ENCODE results near the gene SMARCC2. TPM values are rescaled to one million over a fixed set of nuclear protein-coding genes. Genes with fewer than 3 reads are reported as not detected.

Gene SMARCC2
- total RNA-seq, 2 donors from 2014 or later: 60.4 to 101 TPM

- no peaks in the 10 kb centered on the region for H3K36me3 ChIP-seq
- no peaks in the 10 kb centered on the region for H3K4me1 ChIP-seq (replicated peaks)
- TF ChIP-seq POLR2AphosphoS5 (IDR thresholded peaks at IDR 0.05): no peak
- TF ChIP-seq POLR2A (IDR thresholded peaks at IDR 0.05): no peak
- no peak for TF ChIP-seq CTCF (IDR thresholded peaks at IDR 0.05)
- 85% methylated on average over 7 of the region's 7 CpGs for WGBS
- H3K27ac ChIP-seq: no peak overlapping the region
- no peaks in the 10 kb centered on the region for H3K27me3 ChIP-seq (replicated peaks; ENCODE audit: insufficient read depth)
- H3K9me3 ChIP-seq: no peaks in the 10 kb centered on the region
- intact Hi-C loops (cut with DNase I): no loop called here
- no peak for DNase-seq (ENCODE audit: low spot score)
- no peak overlapping the region for H3K4me3 ChIP-seq
Observed at GRCh38 chr12:56229082-56229481, 39.8 kb upstream of the SMARCC2 start.

- H3K27me3 ChIP-seq (replicated peaks; ENCODE audit: insufficient read depth): no peaks in the 10 kb centered on the region
- peak overlapping the region in 1 of 2 donors; percentile 71 for H3K27ac ChIP-seq
- intact Hi-C loops (cut with DNase I): loop anchor here (2.0 kb wide), 2 partner anchors 32 to 106 kb away; partner anchors contain the start of gene ZC3H10
- no peaks in the 10 kb centered on the region for H3K36me3 ChIP-seq
- H3K4me1 ChIP-seq (replicated peaks): no peaks in the 10 kb centered on the region
- no peak for DNase-seq (ENCODE audit: low spot score)
- no peaks in the 10 kb centered on the region for H3K9me3 ChIP-seq
- H3K4me3 ChIP-seq: peak overlapping the region; percentile 46 to 47
- no peak for TF ChIP-seq POLR2A (IDR thresholded peaks at IDR 0.05)
- no peak for TF ChIP-seq POLR2AphosphoS5 (IDR thresholded peaks at IDR 0.05)
- TF ChIP-seq CTCF (IDR thresholded peaks at IDR 0.05): no peak
- WGBS: 60% methylated on average over 11 of the region's 11 CpGs
Observed at GRCh38 chr12:56224954-56225353, 35.7 kb upstream of the SMARCC2 start.

- H3K4me1 ChIP-seq (replicated peaks): no peaks in the 10 kb centered on the region
- H3K9me3 ChIP-seq: no peaks in the 10 kb centered on the region
- peak within 1 kb of the TSS; percentile 75 to 99 for H3K27ac ChIP-seq
- peak; percentile 42 for TF ChIP-seq POLR2A (IDR thresholded peaks at IDR 0.05)
- TF ChIP-seq POLR2AphosphoS5 (IDR thresholded peaks at IDR 0.05): peak; percentile 97
- TF ChIP-seq CTCF (IDR thresholded peaks at IDR 0.05): peak; percentile 82 to 99 (median 96)
- H3K27me3 ChIP-seq (replicated peaks; ENCODE audit: insufficient read depth): no peaks in the 10 kb centered on the region
- under 1% methylated on average over 41 of the region's 41 CpGs for WGBS
- peak; percentile 98 for DNase-seq (ENCODE audit: low spot score)
- H3K36me3 ChIP-seq: no peaks in the 10 kb centered on the region
- intact Hi-C loops (cut with DNase I): loop anchor here (2.0 kb wide), 2 partner anchors 31 to 105 kb away; partner anchors contain the start of gene ZC3H10
- H3K4me3 ChIP-seq: peak within 1 kb of the TSS; percentile 46 to 47
Observed at GRCh38 chr12:56224102-56224701, 34.9 kb upstream of the SMARCC2 start, which contains the start of gene NABP2. NABP2 (plus strand) TSS chr12:56224342; CDS start chr12:56224857, 515 bp downstream.

- no peaks in the 10 kb centered on the region for H3K36me3 ChIP-seq
- no peaks in the 10 kb centered on the region for H3K9me3 ChIP-seq
- DNase-seq (ENCODE audit: low spot score): no peak
- 30% methylated on average over 15 of the region's 15 CpGs for WGBS
- H3K27ac ChIP-seq: peak overlapping the region; percentile 75 to 99
- TF ChIP-seq POLR2AphosphoS5 (IDR thresholded peaks at IDR 0.05) (no peak), CTCF (IDR thresholded peaks at IDR 0.05) (no peak), POLR2A (IDR thresholded peaks at IDR 0.05) (no peak)
- intact Hi-C loops (cut with DNase I): loop anchor here (2.0 kb wide), 2 partner anchors 31 to 105 kb away; partner anchors contain the start of gene ZC3H10
- no peaks in the 10 kb centered on the region for H3K4me1 ChIP-seq (replicated peaks)
- no peaks in the 10 kb centered on the region for H3K27me3 ChIP-seq (replicated peaks; ENCODE audit: insufficient read depth)
- H3K4me3 ChIP-seq: peak overlapping the region in 1 of 2 donors; percentile 47
Observed at GRCh38 chr12:56223571-56224101, 34.4 kb upstream of the SMARCC2 start.

GRCh38 chr12:56222531-56222895, 33.2 kb upstream of the SMARCC2 start:
- Histone ChIP-seq H3K27me3 (replicated peaks; ENCODE audit: insufficient read depth) (no peaks in the 10 kb centered on the region), H3K4me3 (peak overlapping the region; percentile 74 to 93), H3K9me3 (no peaks in the 10 kb centered on the region), H3K27ac (peak overlapping the region; percentile 99), H3K36me3 (no peaks in the 10 kb centered on the region), H3K4me1 (replicated peaks) (no peaks in the 10 kb centered on the region)
- intact Hi-C loops (cut with DNase I): no loop called here
- 17% methylated on average over 4 of the region's 4 CpGs for WGBS
- DNase-seq (ENCODE audit: low spot score): no peak
- TF ChIP-seq POLR2A (IDR thresholded peaks at IDR 0.05) (no peak), CTCF (IDR thresholded peaks at IDR 0.05) (no peak), POLR2AphosphoS5 (IDR thresholded peaks at IDR 0.05) (no peak)

All from prostate gland (tissue), 2 donors.